Pancreas (tissue), 10 donors: ENCODE results near the gene MRC2. TPM values are rescaled to one million over a fixed set of nuclear protein-coding genes. Genes with fewer than 3 reads are reported as not detected.

Experiments used
- ATAC-seq, 4 donors: fragments of 200-7000 bp; cut with Tn5 transposase; one replicate each; pipeline versions ENCODE4 v1.8.0 to v1.9.1; 2020; ENCODE audit warnings: mild to moderate bottlenecking in 4 of 4, moderate library complexity in 4 of 4
- DNase-seq, 6 donors: peaks; one replicate each; pipeline ENCODE4 v3.0.0-alpha.2; 2020
- FAIRE-seq: peaks from 2 replicates; lab custom pipeline; 2012; peaks lifted over from hg19 to GRCh38; lab: Jason Lieb, UNC
- H3K27ac ChIP-seq, 4 donors: fragments of 200-600 bp; sonication (generic); 1 replicate in 3 of 4; 2 replicates in 1 of 4; pipeline versions ENCODE4 v1.5.0 to v1.8.0; 2020
- H3K27me3 ChIP-seq, 4 donors: fragments of 200-600 bp; one replicate each; pipeline ENCODE4 v1.8.0; 2021
- H3K36me3 ChIP-seq, 3 donors: fragments of 200-600 bp; sonication (generic) in 1 of 3; one replicate each; pipeline versions ENCODE4 v1.5.0 to v1.8.0; 2020 to 2021
- H3K4me1 ChIP-seq, 3 donors: fragments of 200-600 bp; one replicate each; pipeline ENCODE4 v1.8.0; 2021
- H3K4me3 ChIP-seq, 4 donors: fragments of 200-600 bp; sonication (generic) in 2 of 4; one replicate each; pipeline versions ENCODE4 v1.5.0 to v1.8.0; 2020 to 2021
- H3K9me3 ChIP-seq, 4 donors: fragments of 200-600 bp; one replicate each; pipeline ENCODE4 v1.8.0; 2021
- CTCF ChIP-seq, 4 donors: fragments of 200-600 bp; sonication (generic) in 3 of 4; IDR thresholded peaks; one replicate each; pipeline versions ENCODE4 v1.5.0 to v1.8.0; 2021; ENCODE audit warnings: antibody characterized with exemption in 4 of 4
- WGBS, 2 donors: extraction: QIAGEN DNeasy Blood & Tissue Kit; methylation state at CpG; one replicate each; pipeline ENCODE4 v1.1.7; 2013; 5-methylcytosine and 5-hydroxymethylcytosine counted together
- intact Hi-C, 3 donors: fragments of 100-400 bp; cut with DNase I; formaldehyde crosslinking; loops; one replicate each; pipeline versions ENCODE4 v1.11.1 to v1.14.2; 2022
- polyA plus RNA-seq, 2 donors: library from polyadenylated mRNA; stranded (reverse); fragments of 200-250 nt; gene quantifications; one replicate each; pipeline ENCODE4 v1.2.3, GENCODE V29; 2013
- total RNA-seq, 6 donors: library from RNA; stranded (reverse); fragmentation: NEBNext Ultra II Directional in 4 of 6; extraction: Animal tissue kit (Norgen Biotek cat#: 25700) in 4 of 6; gene quantifications; one replicate each; pipeline versions ENCODE4 v1.2.1 to v1.2.4, GENCODE V29; 2021 to 2023
- donor health status: healthy with polysubstance abuse.
- donor health status: DM: no; HTN: no; CAD: no; lungs with moderate emphysema.
- donor health status: DM: no; HTN: no; CAD: no.
- donor health status: control.
- donor health status: control.
- donor health status: Bipolar disorder and iron deficiency.
- donor health status: DM: yes; HTN: yes; CAD: no.
- donor health status: DM: no; HTN: no; CAD: no.
- donor health status: DM: no; HTN: no; CAD: no.
- donor health status: DM: yes; HTN: yes; CAD: no.

The MRC2 gene
- 10 to 100 TPM in 2 of 6 donors, 1 to 10 TPM in 4; 1.6 to 25.4 (median 5.5) TPM for total RNA-seq
- polyA plus RNA-seq = 1 to 10 TPM; 2.9 to 6.5 TPM

GRCh38 chr17:62627219-62627903 is at the start of gene MRC2:
Gene MRC2 (plus strand): TSS chr17:62627670. CDS start chr17:62627803, 133 bp downstream.
- WGBS, 2 donors = 1% methylated on average over 44 to 67 of the region's 68 CpGs

GRCh38 chr17:62578757-62579487 is 48.5 kb upstream of the MRC2 start:
- Histone ChIP-seq H3K4me3 (no peak overlapping the region), H3K27me3 (no peaks in the 10 kb centered on the region), H3K27ac (no peak overlapping the region), H3K4me1 (no peaks in the 10 kb centered on the region), H3K9me3 (no peaks in the 10 kb centered on the region), H3K36me3 (peaks cover 0 to 25% (median 5%) of the 10 kb centered on the region in 3 donors)
- intact Hi-C loops = no loop called here
- FAIRE-seq (no peak), ATAC-seq (no peak), DNase-seq (no peak)
- no peak for TF ChIP-seq CTCF (IDR thresholded peaks at IDR 0.05)
- WGBS, 2 donors = 86 to 91% methylated on average over 2 of the region's 2 CpGs

More at GRCh38 chr17:62627219-62627903, at the start of gene MRC2:
- no peaks in the 10 kb centered on the region for H3K36me3 ChIP-seq
- DNase-seq (peak in 3 of 6 donors; percentile 36 to 64 (median 55)), FAIRE-seq (no peak), ATAC-seq (peak; percentile 32 to 63 (median 46))
- H3K4me3 ChIP-seq = peak within 1 kb of the TSS in 3 of 4 donors; percentile 12 to 48 (median 27)
- peaks cover 0 to 5% (median 0%) of the 10 kb centered on the region in 3 donors for H3K4me1 ChIP-seq
- intact Hi-C loops = no loop called here
- no peak for TF ChIP-seq CTCF (IDR thresholded peaks at IDR 0.05)
- no peaks in the 10 kb centered on the region for H3K27me3 ChIP-seq
- peak within 1 kb of the TSS in 2 of 4 donors; percentile 39 to 44 for H3K27ac ChIP-seq
- no peaks in the 10 kb centered on the region for H3K9me3 ChIP-seq

- no peak for TF ChIP-seq CTCF (IDR thresholded peaks at IDR 0.05)
- no peaks in the 10 kb centered on the region for H3K9me3 ChIP-seq
- no peak overlapping the region for H3K4me3 ChIP-seq
- no peaks in the 10 kb centered on the region for H3K4me1 ChIP-seq
- FAIRE-seq = no peak
- H3K27ac ChIP-seq = no peak overlapping the region
- intact Hi-C loops = no loop called here
- WGBS, 2 donors = 96 to 97% methylated on average over 2 of the region's 2 CpGs
- peaks cover 0 to 19% (median under 1%) of the 10 kb centered on the region in 3 donors for H3K36me3 ChIP-seq
- no peak for DNase-seq
- no peaks in the 10 kb centered on the region for H3K27me3 ChIP-seq
- no peak for ATAC-seq
Observed at GRCh38 chr17:62580947-62581346, 46.5 kb upstream of the MRC2 start.

DNA sequence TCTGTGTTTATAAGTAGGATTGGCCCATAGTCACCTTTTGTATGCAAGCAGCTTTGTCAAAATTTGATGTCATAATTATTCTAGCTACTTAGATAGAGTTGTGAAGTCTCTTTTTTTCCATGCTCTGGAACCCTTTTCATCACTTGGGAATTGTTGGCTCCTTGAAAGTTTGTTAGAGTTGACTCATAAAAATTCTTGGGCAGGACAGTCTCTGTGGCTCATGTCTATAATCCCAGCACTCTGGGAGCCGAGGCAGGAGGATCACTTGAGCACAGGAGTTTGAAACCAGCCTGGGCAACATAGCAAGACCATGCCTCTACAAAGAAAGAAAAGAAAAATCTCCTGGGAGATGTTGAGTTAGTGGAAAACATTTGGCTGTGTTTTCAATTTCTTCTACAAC is 45.7 kb upstream of the MRC2 start:
- no peak overlapping the region for H3K27ac ChIP-seq
- peaks cover 0 to 17% (median 8%) of the 10 kb centered on the region in 3 donors for H3K36me3 ChIP-seq
- no peak for TF ChIP-seq CTCF (IDR thresholded peaks at IDR 0.05)
- H3K27me3 ChIP-seq = no peaks in the 10 kb centered on the region
- intact Hi-C loops = no loop called here
- no peak for ATAC-seq
- no peaks in the 10 kb centered on the region for H3K4me1 ChIP-seq
- no peak overlapping the region for H3K4me3 ChIP-seq
- FAIRE-seq = no peak
- H3K9me3 ChIP-seq = no peaks in the 10 kb centered on the region
- no peak for DNase-seq
- 89 to 97% methylated on average over 1 of the region's 1 CpG for WGBS, 2 donors
